GM21528 (cell line): ENCODE results near the gene TTC9C.
"Not testable (repeated sequence)": the region's sequence is repeated elsewhere in the genome, so short reads cannot be mapped to it uniquely, and the experiment has no call there.

Experiments used
- ATAC-seq: cut with Tn5 transposase; IDR thresholded peaks from one replicate; pipeline ENCODE4 v1.9.1; 2021; ENCODE audit warnings: mild to moderate bottlenecking, moderate library complexity; ENCODE audit not compliant: unreplicated experiment, low FRiP score

The TTC9C gene

GRCh38 chr11:62747475-62748160 lies 19.3 kb downstream of the TTC9C start:
- ATAC-seq: no peak

GRCh38 chr11:62749931-62750330 lies 21.6 kb downstream of the TTC9C start:
- ATAC-seq: not testable (repeated sequence)

GRCh38 chr11:62752177-62752785 lies 24.0 kb downstream of the TTC9C start:
- ATAC-seq: no peak

GRCh38 chr11:62752994-62753735 lies 24.9 kb downstream of the TTC9C start:
- ATAC-seq: no peak

- ATAC-seq: peak; percentile 93
Measured at GRCh38 chr11:62753736-62754603, 25.7 kb downstream of the TTC9C start, which contains the start of gene ZBTB3. ZBTB3 (minus strand) TSS chr11:62754160; CDS start chr11:62753664, 496 bp downstream.

- no peak for ATAC-seq
Measured at GRCh38 chr11:62755086-62755615, 26.9 kb downstream of the TTC9C start.

- no peak for ATAC-seq
Measured at GRCh38 chr11:62757846-62758788, 29.8 kb downstream of the TTC9C start.

- not testable (repeated sequence) for ATAC-seq
Measured at GRCh38 chr11:62760867-62761227, 32.6 kb downstream of the TTC9C start.

- ATAC-seq: peak; percentile 6
Measured at GRCh38 chr11:62770778-62771143, 42.5 kb downstream of the TTC9C start.

- peak; percentile 76 for ATAC-seq
Measured at GRCh38 chr11:62771144-62772021, 43.1 kb downstream of the TTC9C start, which contains the start of gene TAF6L. TAF6L (plus strand) TSS chr11:62771396; CDS start chr11:62775784, 4,388 bp downstream.

GRCh38 chr11:62774407-62774806 lies 46.1 kb downstream of the TTC9C start:
- no peak for ATAC-seq

- no peak for ATAC-seq
Measured at GRCh38 chr11:62775646-62776045, 47.4 kb downstream of the TTC9C start.

- ATAC-seq: no peak
Measured at GRCh38 chr11:62777389-62777788, 49.1 kb downstream of the TTC9C start.

GRCh38 chr11:62778441-62778840 lies 50.2 kb downstream of the TTC9C start:
- ATAC-seq: no peak

GRCh38 chr11:62782753-62783152 lies 54.5 kb downstream of the TTC9C start:
- ATAC-seq: no peak

- ATAC-seq: peak; percentile 53
Measured at GRCh38 chr11:62786318-62787004, 58.2 kb downstream of the TTC9C start.

GRCh38 chr11:62787005-62787759 lies 58.9 kb downstream of the TTC9C start, which contains the start of gene TMEM179B:
TMEM179B (plus strand) TSS chr11:62787402; CDS start chr11:62787432, 30 bp downstream.
- ATAC-seq: peak; percentile 66
